ENCODE measurements around the gene IFITM10. TPM values are rescaled to one million over a fixed set of nuclear protein-coding genes. Genes with fewer than 3 reads are reported as not detected.
A peak's percentile ranks its signal among the peaks of the same experiment; 100 is the strongest.
"Not testable (repeated sequence)": the region's sequence is repeated elsewhere in the genome, so short reads cannot be mapped to it uniquely, and the experiment has no call there.

Gene IFITM10
- total RNA-seq, 1 donor from 2014 or later: 3.4 TPM

DNA sequence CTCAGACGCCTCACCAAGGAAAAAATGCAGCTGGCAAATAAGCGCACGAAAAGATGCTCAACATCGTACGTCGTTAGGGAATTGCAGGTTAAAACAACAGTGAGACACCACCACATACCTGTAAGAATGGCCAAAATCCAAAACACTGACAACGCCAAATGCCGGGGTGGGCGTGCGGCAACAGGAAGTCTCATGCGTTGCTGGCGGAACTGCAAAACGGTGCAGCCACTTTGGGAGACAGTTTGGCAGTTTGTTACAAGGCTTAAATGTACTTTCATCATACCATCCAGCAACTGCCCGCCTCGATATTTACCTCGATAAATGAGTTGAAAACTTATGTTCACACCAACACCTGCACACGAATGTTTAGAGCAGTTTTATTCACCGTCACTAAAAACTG is 20.9 kb upstream of the IFITM10 start:
- no peak for DNase-seq (ENCODE audit: extremely low spot score, unreplicated experiment)
- Mint-ChIP-seq H3K4me3 (no peak overlapping the region), H3K27ac (peak overlapping the region; percentile 79), H3K36me3 (no peaks in the 10 kb centered on the region), H3K4me1 (ENCODE audit: unreplicated experiment) (peaks cover 8% of the 10 kb centered on the region), H3K9me3 (peaks cover 5% of the 10 kb centered on the region), H3K27me3 (peaks cover 13% of the 10 kb centered on the region)
- TF ChIP-seq, protein P1, sequence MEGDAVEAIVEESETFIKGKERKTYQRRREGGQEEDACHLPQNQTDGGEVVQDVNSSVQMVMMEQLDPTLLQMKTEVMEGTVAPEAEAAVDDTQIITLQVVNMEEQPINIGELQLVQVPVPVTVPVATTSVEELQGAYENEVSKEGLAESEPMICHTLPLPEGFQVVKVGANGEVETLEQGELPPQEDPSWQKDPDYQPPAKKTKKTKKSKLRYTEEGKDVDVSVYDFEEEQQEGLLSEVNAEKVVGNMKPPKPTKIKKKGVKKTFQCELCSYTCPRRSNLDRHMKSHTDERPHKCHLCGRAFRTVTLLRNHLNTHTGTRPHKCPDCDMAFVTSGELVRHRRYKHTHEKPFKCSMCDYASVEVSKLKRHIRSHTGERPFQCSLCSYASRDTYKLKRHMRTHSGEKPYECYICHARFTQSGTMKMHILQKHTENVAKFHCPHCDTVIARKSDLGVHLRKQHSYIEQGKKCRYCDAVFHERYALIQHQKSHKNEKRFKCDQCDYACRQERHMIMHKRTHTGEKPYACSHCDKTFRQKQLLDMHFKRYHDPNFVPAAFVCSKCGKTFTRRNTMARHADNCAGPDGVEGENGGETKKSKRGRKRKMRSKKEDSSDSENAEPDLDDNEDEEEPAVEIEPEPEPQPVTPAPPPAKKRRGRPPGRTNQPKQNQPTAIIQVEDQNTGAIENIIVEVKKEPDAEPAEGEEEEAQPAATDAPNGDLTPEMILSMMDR (conservative IDR thresholded peaks at IDR 0.05): no peak

DNA sequence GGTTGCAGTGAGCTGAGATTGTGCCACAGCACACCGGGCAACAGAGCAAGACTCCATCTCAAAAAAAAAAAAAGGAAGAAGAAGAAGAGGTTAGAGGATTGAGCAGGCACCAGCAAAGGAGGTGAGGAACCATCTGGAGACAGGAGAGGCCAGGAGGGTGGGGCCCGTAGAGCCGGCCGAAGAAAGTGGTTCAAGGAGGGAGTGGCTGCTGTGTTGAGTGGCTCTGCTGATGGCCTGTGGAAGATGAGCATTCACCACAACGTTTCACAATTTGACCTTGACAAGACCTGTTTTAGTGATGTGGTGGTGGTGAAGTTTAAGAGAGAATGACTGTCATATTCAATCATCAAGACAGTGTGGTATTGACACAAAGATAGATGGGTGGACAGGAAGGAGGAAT is 20.1 kb upstream of the IFITM10 start:
- Mint-ChIP-seq H3K4me1 (ENCODE audit: unreplicated experiment) (peaks cover 8% of the 10 kb centered on the region), H3K4me3 (no peak overlapping the region), H3K9me3 (peaks cover 5% of the 10 kb centered on the region), H3K27me3 (peaks cover 13% of the 10 kb centered on the region), H3K36me3 (no peaks in the 10 kb centered on the region), H3K27ac (peak overlapping the region; percentile 65)
- no peak for DNase-seq (ENCODE audit: extremely low spot score, unreplicated experiment)
- TF ChIP-seq, protein P1 (conservative IDR thresholded peaks at IDR 0.05): no peak

DNA sequence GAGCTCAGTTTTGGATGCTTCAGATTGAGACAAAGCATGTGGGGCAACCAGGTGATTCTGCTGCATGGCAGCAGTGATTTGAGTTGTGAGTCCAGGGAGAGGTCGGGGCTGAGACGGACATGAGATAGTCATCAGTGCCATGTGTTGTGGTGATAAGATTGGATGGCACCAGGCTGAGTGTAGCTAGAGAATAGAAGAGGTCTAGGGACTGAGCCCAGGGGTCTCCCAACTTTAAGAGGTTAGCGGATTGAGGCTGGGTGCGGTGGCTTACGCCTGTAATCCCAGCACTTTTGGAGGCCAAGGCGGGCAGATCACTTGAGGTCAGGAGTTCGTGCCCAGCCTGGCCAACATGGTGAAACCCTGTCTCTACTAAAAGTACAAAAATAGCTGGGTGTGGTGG is 19.7 kb upstream of the IFITM10 start:
- peaks cover 13% of the 10 kb centered on the region for H3K27me3 Mint-ChIP-seq

DNA sequence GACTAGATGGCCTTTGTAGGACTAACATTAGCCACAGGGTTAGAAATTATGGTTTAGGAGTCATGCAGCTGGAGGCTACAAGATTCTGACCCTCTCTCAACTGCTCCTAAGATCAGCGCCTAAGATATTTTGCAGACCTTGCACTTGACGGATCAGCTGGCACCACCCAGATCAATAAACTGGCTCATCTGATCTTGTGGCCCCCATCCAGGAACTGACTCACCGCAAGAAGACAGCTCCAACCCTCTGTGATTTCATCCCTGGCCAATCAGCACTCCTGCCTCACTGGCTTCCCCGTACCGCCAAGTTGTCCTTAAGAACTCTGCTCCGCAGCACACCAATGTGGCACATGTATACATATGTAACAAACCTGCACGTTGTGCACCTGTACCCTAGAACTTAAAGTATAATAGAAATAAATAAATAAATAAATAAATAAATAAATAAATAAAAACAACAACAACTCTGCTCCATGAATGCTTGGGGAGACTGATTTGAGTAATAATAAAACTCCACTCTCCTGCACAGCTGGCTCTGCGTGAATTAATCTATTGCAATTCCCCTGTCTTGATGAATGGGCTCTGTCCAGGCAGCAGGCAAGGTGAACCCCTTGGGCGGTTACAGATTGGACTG is 19.0 kb upstream of the IFITM10 start:
- not testable (repeated sequence) for H3K9me3 Mint-ChIP-seq; H3K4me3 Mint-ChIP-seq; H3K27ac Mint-ChIP-seq; DNase-seq (ENCODE audit: extremely low spot score, unreplicated experiment); H3K4me1 Mint-ChIP-seq (ENCODE audit: unreplicated experiment); H3K36me3 Mint-ChIP-seq
- peaks cover 13% of the 10 kb centered on the region for H3K27me3 Mint-ChIP-seq

More for the DNA sequence above, 19.7 kb upstream of the IFITM10 start:
- H3K36me3 Mint-ChIP-seq: no peaks in the 10 kb centered on the region
- TF ChIP-seq, protein P1 (conservative IDR thresholded peaks at IDR 0.05): no peak
- H3K27ac Mint-ChIP-seq: no peak overlapping the region
- no peak overlapping the region for H3K4me3 Mint-ChIP-seq
- H3K4me1 Mint-ChIP-seq (ENCODE audit: unreplicated experiment): peaks cover 8% of the 10 kb centered on the region
- no peak for DNase-seq (ENCODE audit: extremely low spot score, unreplicated experiment)
- H3K9me3 Mint-ChIP-seq: peaks cover 5% of the 10 kb centered on the region

DNA sequence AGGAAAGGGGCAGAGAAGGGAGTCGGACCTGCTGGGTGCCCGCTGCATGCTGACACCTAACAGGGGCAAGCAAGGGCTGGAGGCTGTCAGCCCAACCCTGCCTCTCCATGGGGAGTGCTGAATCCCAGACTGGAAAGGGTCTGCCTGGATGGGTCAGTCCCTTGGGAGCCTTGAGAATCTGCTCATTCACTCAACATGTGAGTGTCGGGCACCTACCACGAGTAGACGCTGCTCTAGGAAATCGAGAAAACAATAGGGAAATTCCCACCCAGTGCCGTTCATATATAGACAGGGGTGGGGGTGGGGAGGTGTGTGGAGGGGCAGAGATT is 17.7 kb upstream of the IFITM10 start:
- TF ChIP-seq, protein P1 (conservative IDR thresholded peaks at IDR 0.05): no peak
- peaks cover 12% of the 10 kb centered on the region for H3K4me1 Mint-ChIP-seq (ENCODE audit: unreplicated experiment)
- no peak for DNase-seq (ENCODE audit: extremely low spot score, unreplicated experiment)
- no peak overlapping the region for H3K4me3 Mint-ChIP-seq
- H3K27me3 Mint-ChIP-seq: peaks cover 10% of the 10 kb centered on the region
- no peaks in the 10 kb centered on the region for H3K36me3 Mint-ChIP-seq
- H3K27ac Mint-ChIP-seq: no peak overlapping the region
- H3K9me3 Mint-ChIP-seq: peaks cover 5% of the 10 kb centered on the region

DNA sequence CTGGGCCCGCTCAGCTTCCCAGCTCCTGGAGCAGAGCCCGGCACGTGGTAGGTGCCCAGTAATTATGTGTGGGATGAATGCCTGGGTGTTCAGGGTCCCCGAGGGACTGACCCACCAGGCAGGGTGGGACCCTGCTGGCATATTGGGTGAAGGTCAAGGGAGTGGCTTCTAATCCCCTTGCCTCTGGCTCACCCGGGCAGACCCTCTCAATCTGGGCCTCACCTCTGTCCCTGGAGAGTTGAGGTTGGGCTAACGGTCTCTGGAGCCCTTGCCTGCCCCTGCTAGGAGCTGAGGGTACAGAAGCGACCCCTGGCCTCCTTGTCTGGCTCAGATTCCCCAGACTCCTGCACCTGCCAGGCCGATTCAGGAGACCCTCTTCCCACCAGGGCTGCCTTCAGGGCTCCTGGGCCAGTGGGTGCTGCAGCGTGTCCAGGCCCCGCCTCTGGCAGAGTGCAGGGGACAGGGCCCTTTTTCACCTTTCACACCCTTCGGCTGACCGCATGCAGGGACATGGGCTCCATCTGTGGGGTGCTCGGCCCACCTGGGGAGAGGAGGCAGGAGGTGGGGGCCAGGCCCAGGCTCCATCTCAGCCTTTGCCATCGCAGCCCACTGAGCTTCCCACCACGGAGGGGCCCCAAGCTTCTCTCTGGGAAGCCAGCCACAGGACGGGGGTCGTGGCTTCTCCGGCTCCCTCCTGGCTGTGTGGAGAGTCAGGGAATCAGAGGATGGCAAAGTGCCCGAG is 17.2 kb upstream of the IFITM10 start:
- Mint-ChIP-seq H3K4me1 (ENCODE audit: unreplicated experiment) (peaks cover 12% of the 10 kb centered on the region), H3K4me3 (no peak overlapping the region), H3K9me3 (peaks cover 5% of the 10 kb centered on the region), H3K27ac (no peak overlapping the region), H3K27me3 (peaks cover 10% of the 10 kb centered on the region), H3K36me3 (no peaks in the 10 kb centered on the region)
- DNase-seq (ENCODE audit: extremely low spot score, unreplicated experiment): no peak
- TF ChIP-seq, protein P1 (conservative IDR thresholded peaks at IDR 0.05): no peak
